DMS114 treated with DMSO at 0.1 percent for 48 hours (cell line): ENCODE measurements around the gene TRIM10.
"Not testable (repeated sequence)": the region's sequence is repeated elsewhere in the genome, so short reads cannot be mapped to it uniquely, and the experiment has no call there.

Source experiments
- DNase-seq: peaks from one replicate; lab custom pipeline; 2025; ENCODE audit not compliant: unreplicated experiment; lab: John Stamatoyannopoulos, UW

Gene TRIM10

GRCh38 chr6:30175765-30176164 is 14.8 kb upstream of the TRIM10 start:
- no peak for DNase-seq

GRCh38 chr6:30172681-30173080 is 11.7 kb upstream of the TRIM10 start:
- DNase-seq = no peak

- no peak for DNase-seq
These were observed 10.9 kb upstream of the TRIM10 start for GRCh38 chr6:30171677-30172471.

- DNase-seq = peak; percentile 68
These were observed 8.9 kb upstream of the TRIM10 start for GRCh38 chr6:30169658-30170614.

GRCh38 chr6:30168741-30169140 is 7.7 kb upstream of the TRIM10 start:
- DNase-seq = no peak

GRCh38 chr6:30167101-30167500 is 6.1 kb upstream of the TRIM10 start:
- DNase-seq = no peak

- DNase-seq = not testable (repeated sequence)
These were observed 4.2 kb upstream of the TRIM10 start for GRCh38 chr6:30165238-30165637.

- no peak for DNase-seq
These were observed 3.7 kb upstream of the TRIM10 start for GRCh38 chr6:30164714-30165113.

GRCh38 chr6:30163918-30164654 is 3.1 kb upstream of the TRIM10 start:
- no peak for DNase-seq

GRCh38 chr6:30163090-30163917 is 2.3 kb upstream of the TRIM10 start, which contains the start of gene TRIM15:
TRIM15 (plus strand) TSS chr6:30163546; CDS start chr6:30163685, 139 bp downstream.
- DNase-seq = no peak

GRCh38 chr6:30162265-30163089 is 1.5 kb upstream of the TRIM10 start:
- no peak for DNase-seq

- no peak for DNase-seq
These were observed 815 bp downstream of the TRIM10 start for GRCh38 chr6:30160008-30160784.

- DNase-seq = no peak
These were observed 2.5 kb downstream of the TRIM10 start for GRCh38 chr6:30158475-30159040.

GRCh38 chr6:30157999-30158398 is 3.0 kb downstream of the TRIM10 start:
- DNase-seq = no peak

- DNase-seq = no peak
These were observed 3.4 kb downstream of the TRIM10 start for GRCh38 chr6:30157581-30157980.

GRCh38 chr6:30156774-30157173 is 4.2 kb downstream of the TRIM10 start:
- DNase-seq = no peak

GRCh38 chr6:30156262-30156599 is 4.8 kb downstream of the TRIM10 start:
- no peak for DNase-seq

- no peak for DNase-seq
These were observed 5.3 kb downstream of the TRIM10 start for GRCh38 chr6:30155520-30156261.
